ENCODE data around the gene ST8SIA2. TPM values are rescaled to one million over a fixed set of nuclear protein-coding genes. Genes with fewer than 3 reads are reported as not detected.
"Not testable (repeated sequence)": the region's sequence is repeated elsewhere in the genome, so short reads cannot be mapped to it uniquely, and the experiment has no call there.

The ST8SIA2 gene
- polyA plus RNA-seq, 12 donors, result 9.4 to 20.1 (median 15.1) TPM; not detected in 1

DNA sequence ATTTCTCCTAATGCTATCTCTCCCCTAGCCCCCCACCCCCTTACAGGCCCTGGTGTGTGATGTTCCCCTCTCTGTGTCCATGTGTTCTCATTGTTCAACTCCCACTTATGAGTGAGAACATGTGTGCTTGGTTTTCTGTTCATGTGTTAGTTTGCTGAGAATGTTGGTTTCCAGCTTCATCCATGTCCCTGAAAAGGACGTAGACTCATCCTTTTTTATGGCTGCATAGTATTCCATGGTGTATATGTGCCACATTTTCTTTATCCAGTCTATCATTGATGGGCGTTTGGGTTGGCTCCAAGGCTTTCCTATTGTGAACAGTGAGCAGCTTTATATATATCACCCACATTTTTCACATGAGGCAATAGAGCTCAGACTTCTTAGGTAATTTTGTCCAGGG, 86.0 kb downstream of the ST8SIA2 start:
- not testable (repeated sequence) for DNase-seq

DNA sequence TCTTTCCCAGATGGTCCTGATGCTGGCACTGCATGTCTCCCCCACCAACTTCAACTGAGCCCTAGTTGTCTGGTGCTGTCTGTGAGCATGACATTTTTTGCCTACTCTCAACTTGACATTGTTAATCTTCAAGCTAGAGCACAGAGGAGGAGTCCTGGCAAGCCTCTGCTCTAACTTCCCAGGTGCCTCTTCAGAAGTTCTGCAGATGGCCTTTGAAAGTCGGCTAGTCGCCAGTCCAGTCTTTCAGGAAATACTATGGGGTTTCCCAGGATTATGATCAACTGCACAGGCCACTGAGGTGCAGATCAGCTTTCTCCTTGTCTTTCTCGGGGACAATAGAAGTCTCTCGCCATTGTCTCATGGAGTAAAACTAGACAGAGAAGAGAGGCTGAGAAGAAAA, 86.7 kb downstream of the ST8SIA2 start:
- DNase-seq, result peak; percentile 25

DNA sequence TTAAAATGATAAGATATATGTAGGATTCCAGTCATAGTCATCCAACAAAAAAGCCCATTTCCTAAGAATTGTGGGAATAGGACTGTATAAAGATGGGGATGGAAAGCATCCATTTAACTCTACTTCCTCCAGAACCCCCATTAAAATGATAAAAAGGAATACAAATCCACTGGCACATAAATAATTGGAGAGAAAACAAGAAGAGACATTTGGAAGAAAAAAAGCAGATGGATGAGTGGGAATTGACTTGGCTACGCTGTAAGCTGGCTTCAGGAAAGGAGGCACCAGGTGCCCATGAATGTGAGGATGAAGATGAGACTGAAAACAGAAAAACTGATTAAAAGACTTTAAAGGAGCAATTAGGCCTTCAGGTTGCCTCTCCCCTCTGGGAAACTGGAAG, 91.8 kb downstream of the ST8SIA2 start:
- no peak for DNase-seq

GRCh38 chr15:92492551-92493115, 99.0 kb downstream of the ST8SIA2 start:
- DNase-seq, result peak; percentile 81

DNA sequence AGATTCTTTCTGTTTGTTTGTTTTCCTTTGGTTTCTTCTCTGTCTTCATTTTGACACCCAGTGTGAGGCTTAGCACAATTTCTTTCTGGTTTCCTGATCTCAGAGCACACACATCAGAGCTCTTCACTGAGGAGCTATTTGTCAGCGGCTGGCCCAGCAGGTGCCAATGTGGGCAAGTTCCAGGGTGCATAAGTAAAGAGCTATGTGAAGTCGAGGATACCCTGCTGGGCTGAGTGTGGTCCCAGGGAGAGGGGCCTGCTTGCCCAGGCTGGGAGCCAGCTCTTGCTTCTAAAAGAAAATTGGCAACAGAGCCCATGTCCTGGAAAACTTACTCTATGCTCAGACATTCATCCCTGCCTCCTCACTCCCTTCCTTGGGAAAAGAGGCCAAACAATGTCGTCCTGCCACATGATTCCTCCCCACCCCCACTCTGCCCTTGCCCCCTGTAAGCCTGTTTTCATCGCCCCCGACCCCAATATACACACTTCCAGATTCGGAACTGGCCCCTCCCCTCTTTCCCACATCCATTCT, 101.2 kb downstream of the ST8SIA2 start:
- no peak for DNase-seq

- DNase-seq, result no peak
Observed at GRCh38 chr15:92495446-92495845, 101.8 kb downstream of the ST8SIA2 start.

DNA sequence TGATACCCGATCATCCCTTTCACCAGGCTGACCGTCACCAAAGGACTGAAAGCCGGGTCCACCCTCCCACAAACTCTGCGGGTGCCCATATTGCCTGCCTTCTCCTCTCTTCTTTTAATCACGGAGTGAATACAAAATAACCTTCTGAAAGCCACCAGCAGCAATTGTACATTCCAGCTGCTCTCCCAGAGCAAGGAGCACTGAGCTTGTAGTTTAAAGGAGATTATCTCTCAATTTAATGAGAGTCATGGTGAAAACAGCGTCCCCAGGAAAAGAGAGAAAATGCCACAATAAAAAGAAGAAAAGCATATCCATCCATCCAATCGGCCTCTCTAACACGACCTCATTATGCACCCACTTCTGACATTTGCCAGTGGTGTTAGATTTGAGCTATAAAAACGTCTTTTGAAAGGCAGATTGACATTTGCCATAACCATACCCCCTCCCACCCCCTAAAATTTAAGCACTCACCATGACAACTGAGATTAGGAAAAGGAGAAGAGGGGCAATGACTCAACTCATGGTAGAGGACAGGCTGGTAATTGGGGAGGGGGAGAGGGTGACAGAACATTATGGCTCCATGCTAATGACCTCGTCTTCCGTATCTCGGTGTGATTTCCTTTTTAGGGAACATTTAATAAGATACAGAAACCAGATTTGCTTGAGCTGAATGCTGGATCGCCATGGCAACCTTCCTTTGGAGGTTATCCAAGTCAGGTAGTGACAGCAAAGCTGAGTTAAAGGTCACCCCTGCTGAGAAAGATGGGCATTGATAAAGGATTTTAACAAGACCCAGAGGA, 106.2 kb downstream of the ST8SIA2 start:
- no peak for DNase-seq

DNA sequence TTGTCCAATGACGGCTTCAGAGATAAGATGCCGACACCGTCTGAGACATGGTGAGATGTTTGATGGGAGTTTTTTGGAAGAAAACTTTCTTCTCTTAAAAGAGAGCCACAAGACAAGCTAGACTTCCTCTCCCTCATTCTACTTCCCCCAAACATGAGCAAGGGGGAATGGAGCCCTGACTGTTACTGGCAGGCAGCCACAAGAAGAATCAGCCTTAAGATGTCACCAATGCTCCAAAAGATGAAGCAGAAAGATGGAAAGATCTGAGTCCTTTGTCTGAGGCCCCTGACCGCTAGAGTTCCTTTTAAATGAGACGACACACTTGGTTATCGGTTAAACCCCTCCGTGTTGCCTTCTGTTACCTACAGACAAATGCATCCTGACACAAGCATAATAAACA, 108.7 kb downstream of the ST8SIA2 start:
- DNase-seq, result no peak

DNA sequence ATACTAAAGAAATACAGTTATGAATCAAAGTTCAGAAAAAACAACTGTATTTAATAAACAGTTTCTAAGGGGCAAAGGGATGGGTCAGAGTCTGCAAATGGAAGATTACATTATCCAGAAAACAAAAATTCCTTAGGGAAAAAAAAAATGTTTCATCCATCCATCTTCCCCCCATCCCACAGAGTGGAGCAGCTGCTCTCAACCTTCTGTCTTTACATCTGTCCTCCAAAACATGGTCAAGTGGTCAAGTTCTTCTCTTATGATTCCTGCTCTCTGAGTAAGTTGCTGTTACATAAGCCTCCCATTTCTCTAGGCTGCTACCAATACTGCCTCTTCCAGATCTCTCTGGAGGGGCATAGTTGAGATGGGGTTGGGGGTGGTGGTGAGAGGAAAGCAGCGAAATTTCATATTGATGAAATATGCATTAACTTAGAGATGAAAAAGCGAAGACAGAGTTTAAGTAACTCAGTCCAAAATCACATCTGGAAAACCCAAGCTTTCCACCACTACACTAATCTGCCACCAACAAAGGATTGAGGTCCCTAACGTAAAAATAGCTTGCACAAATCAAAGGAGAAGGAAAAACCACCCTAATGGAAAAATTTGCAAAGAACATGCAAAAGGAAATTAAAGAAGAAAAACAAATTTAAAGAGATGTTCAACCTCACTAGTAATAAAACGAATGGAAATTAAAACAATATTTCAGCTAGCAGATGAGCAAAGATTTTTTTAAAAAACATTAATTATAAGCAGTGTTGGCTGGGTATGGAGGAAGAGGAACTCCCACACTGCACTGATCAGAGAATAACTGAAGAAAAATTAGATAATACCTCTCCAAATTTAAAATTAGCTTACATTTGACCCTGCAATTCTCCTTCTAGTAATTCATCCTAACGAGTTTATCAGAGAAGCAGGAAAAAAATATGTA, 109.5 kb downstream of the ST8SIA2 start:
- DNase-seq, result no peak

- no peak for DNase-seq
Observed at GRCh38 chr15:92503889-92504288, 110.2 kb downstream of the ST8SIA2 start.

- no peak for DNase-seq
Observed at GRCh38 chr15:92505611-92506010, 111.9 kb downstream of the ST8SIA2 start.

DNA sequence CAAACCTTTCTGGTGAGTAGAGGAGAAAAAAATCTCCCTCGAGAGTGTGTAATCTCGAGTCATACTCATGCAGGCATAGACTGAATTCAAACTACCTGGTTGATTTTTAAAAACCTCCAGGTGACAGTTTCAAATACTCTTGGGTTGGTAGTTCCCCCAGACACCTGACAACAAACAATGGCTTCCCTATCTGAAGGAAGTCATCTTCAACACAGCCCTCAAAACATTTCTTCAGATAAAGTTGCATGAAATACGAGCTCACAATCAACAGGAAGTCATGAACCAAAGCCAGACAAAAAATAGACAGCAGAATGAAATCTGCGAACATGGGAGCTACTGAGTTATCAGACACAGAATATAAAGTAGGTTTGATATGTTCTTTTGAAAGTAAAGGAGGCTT, 112.8 kb downstream of the ST8SIA2 start:
- DNase-seq, result no peak

DNA sequence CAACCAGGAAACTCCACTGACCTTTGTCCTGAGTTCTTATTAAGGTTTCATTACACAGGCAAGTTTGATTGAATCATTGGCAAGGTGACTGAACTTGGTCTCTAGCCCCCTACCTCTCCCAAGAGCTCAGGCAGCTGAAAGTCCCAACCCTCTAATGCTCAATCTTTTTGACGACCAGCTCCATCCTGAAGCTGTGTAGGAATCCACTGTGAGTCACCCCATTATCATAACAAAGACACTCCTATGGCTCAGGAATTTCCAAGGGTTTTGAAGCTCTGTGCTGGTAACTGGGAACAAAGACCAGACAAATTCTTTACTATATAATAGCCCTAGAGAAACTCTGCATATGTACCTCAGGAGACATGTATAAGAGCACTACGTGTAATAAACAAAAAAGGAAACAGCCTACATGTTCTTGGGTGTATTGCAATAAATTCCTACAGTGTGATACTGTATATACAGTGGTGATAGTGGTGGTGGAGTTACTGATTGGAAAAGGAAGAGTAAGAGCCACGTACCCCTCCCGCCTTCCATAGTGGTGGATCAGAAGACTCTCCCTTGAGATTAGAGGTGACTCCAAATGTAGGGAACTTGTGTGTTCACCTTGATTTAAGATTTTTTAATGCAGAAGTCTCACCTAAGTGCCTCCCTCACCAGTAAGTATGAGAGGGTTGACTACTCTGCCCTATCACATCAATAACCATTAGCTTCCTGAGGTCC, 116.6 kb downstream of the ST8SIA2 start:
- no peak for DNase-seq

Data from muscle of arm (tissue), 12 donors.